Raji (cell line): ENCODE measurements around the gene TMEM269.

Experiments
- POLR2A ChIP-seq: IDR thresholded peaks from 2 replicates; pipeline ENCODE4 v1.6.1; 2011; ENCODE audit warnings: low read depth, low read length, control low read depth; ENCODE audit not compliant: insufficient read depth

Gene TMEM269

GRCh38 chr1:42846257-42847110 lies 61.7 kb downstream of the TMEM269 start, which contains the start of gene ZNF691:
TSS of gene ZNF691 (plus strand) at chr1:42846613. CDS start at chr1:42849659, 3,046 bp downstream.
- peak; percentile 78 for TF ChIP-seq POLR2A

GRCh38 chr1:42847111-42847595 lies 62.4 kb downstream of the TMEM269 start:
- no peak for TF ChIP-seq POLR2A

GRCh38 chr1:42847721-42848460 lies 63.1 kb downstream of the TMEM269 start:
- TF ChIP-seq POLR2A: no peak

- no peak for TF ChIP-seq POLR2A
Observed at GRCh38 chr1:42848823-42849537, 64.2 kb downstream of the TMEM269 start.

GRCh38 chr1:42849944-42850343 lies 65.2 kb downstream of the TMEM269 start:
- no peak for TF ChIP-seq POLR2A
